Loucy (cell line): ENCODE data around the gene DMBT1.

Experiments
- H2AFZ ChIP-seq: fragments of 200-600 bp; sonication (generic); 2 replicates; pipeline ENCODE4 v1.6.0; 2016; ENCODE audit warnings: antibody characterized with exemption, mild to moderate bottlenecking, low read length, moderate library complexity
- H3F3A ChIP-seq: fragments of 200-600 bp; 2 replicates; pipeline ENCODE4 v1.6.0; 2016; ENCODE audit warnings: antibody characterized with exemption, low read depth, mild to moderate bottlenecking
- H3K27me3 ChIP-seq: fragments of 200-600 bp; sonication (generic); 2 replicates; pipeline ENCODE4 v1.6.1; 2014; ENCODE audit warnings: low read length, mild to moderate bottlenecking; ENCODE audit not compliant: insufficient read depth, poor library complexity, severe bottlenecking
- H3K36me3 ChIP-seq: fragments of 200-600 bp; sonication (generic); 2 replicates; pipeline ENCODE4 v1.6.1; 2016; ENCODE audit warnings: low read length; ENCODE audit not compliant: insufficient read depth
- H3K4me1 ChIP-seq: fragments of 200-600 bp; sonication (generic); 2 replicates; pipeline ENCODE4 v1.5.1; 2014; ENCODE audit warnings: low read length, mild to moderate bottlenecking; ENCODE audit not compliant: insufficient read depth, poor library complexity, severe bottlenecking
- H3K4me2 ChIP-seq: fragments of 200-600 bp; sonication (generic); 2 replicates; pipeline ENCODE4 v1.6.0; 2014; ENCODE audit warnings: antibody characterized with exemption, low read length, low read depth, mild to moderate bottlenecking; ENCODE audit not compliant: poor library complexity, severe bottlenecking
- H3K4me3 ChIP-seq: fragments of 200-600 bp; sonication (generic); 2 replicates; pipeline ENCODE4 v1.5.1; 2014; ENCODE audit warnings: low read length, mild to moderate bottlenecking, mixed read lengths; ENCODE audit not compliant: poor library complexity, severe bottlenecking
- H3K79me2 ChIP-seq: fragments of 200-600 bp; sonication (generic); 2 replicates; pipeline ENCODE4 v1.6.1; 2014; ENCODE audit warnings: low read length; ENCODE audit not compliant: insufficient read depth
- H3K9ac ChIP-seq: fragments of 200-600 bp; sonication (generic); 2 replicates; pipeline ENCODE4 v1.6.0; 2014; ENCODE audit warnings: mild to moderate bottlenecking, low read depth, low read length, moderate library complexity; ENCODE audit not compliant: poor library complexity, severe bottlenecking
- H3K9me2 ChIP-seq: fragments of 200-600 bp; sonication (generic); replicated peaks from 2 replicates; pipeline ENCODE4 v1.6.1; 2016; ENCODE audit warnings: low read depth, low read length, mixed read lengths
- H3K9me3 ChIP-seq: fragments of 200-600 bp; sonication (generic); 2 replicates; pipeline ENCODE4 v1.6.1; 2014; ENCODE audit warnings: mild to moderate bottlenecking, antibody characterized with exemption, low read length, low read depth; ENCODE audit not compliant: insufficient read depth
- H4K20me1 ChIP-seq: fragments of 200-600 bp; sonication (generic); 2 replicates; pipeline ENCODE4 v1.6.0; 2014; ENCODE audit warnings: antibody characterized with exemption, low read length, mild to moderate bottlenecking; ENCODE audit not compliant: insufficient read depth, poor library complexity, severe bottlenecking
- CTCF ChIP-seq: fragments of 200-600 bp; sonication (generic); conservative IDR thresholded peaks from 2 replicates; pipeline ENCODE4 v1.5.1; 2014; ENCODE audit warnings: mild to moderate bottlenecking, antibody characterized with exemption, low read length
- EZH2phosphoT487 ChIP-seq: fragments of 200-600 bp; IDR thresholded peaks from 2 replicates; pipeline ENCODE4 v1.6.1; 2018; ENCODE audit warnings: antibody characterized with exemption, mild to moderate bottlenecking, moderate library complexity, borderline replicate concordance

DMBT1 gene

DNA sequence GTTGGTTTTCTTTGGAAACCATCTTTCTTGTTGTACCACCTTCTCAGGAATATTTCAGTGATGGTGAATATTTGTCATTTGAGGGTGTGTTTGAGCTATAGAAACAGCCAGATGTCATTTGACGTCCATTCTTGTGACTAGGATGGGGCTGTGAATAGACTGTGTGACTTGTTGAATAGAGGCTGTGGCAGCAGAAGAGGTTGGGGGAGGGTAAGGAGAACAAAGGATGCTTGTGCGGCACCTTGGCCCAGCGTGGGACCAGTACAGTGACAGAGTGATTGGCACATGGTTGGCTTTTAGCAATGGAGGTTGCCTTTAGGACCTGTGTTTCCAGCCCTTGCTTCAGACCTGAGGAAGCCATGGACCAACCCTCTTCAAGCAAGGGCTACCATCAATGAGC is 11.3 kb downstream of the DMBT1 start:
- Histone ChIP-seq H4K20me1 (no peaks in the 10 kb centered on the region), H3K79me2 (no peaks in the 10 kb centered on the region), H3K4me3 (no peak overlapping the region), H3K36me3 (no peaks in the 10 kb centered on the region), H3K9me2 (no peaks in the 10 kb centered on the region), H3K4me1 (no peaks in the 10 kb centered on the region), H3K9ac (no peak overlapping the region), H3F3A (no peaks in the 10 kb centered on the region), H3K9me3 (peaks cover 5% of the 10 kb centered on the region; the same call in 1 of the 2 replicates), H2AFZ (no peak overlapping the region), H3K4me2 (no peak overlapping the region), H3K27me3 (no peaks in the 10 kb centered on the region)
- TF ChIP-seq CTCF = no peak
- TF ChIP-seq EZH2phosphoT487 = no peak

DNA sequence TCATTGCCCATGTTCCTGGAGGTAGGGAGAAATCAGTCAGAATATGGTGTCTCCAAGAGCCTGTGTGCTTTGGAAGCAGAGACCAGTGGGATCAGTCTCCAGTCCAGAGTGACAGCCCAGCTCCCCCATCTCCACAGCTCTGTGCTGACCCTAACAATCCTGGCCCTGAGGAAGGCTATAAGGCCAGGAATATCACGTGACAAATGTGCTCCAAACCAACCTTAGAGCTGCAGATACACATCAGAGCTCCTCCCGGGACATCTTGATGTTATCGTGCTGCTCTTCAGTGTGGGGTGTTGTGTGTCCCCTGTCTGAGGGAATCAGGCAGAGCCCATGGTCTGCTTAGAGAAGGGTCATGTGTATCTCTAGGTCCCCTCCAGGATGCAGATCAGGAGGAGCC is 15.2 kb downstream of the DMBT1 start:
- TF ChIP-seq EZH2phosphoT487 = no peak
- no peak for TF ChIP-seq CTCF
- H3K36me3 ChIP-seq = no peaks in the 10 kb centered on the region
- no peak overlapping the region for H3K4me3 ChIP-seq

GRCh38 chr10:122576291-122576690 is 15.7 kb downstream of the DMBT1 start:
- H3K9me2 ChIP-seq = no peaks in the 10 kb centered on the region
- H3K9ac ChIP-seq = no peak overlapping the region
- peaks cover 5% of the 10 kb centered on the region; the same call in 1 of the 2 replicates for H3K9me3 ChIP-seq
- no peaks in the 10 kb centered on the region for H4K20me1 ChIP-seq
- H3F3A ChIP-seq = no peaks in the 10 kb centered on the region
- no peaks in the 10 kb centered on the region for H3K4me1 ChIP-seq
- no peak overlapping the region for H3K4me2 ChIP-seq
- no peak overlapping the region for H2AFZ ChIP-seq
- no peak overlapping the region for H3K4me3 ChIP-seq
- TF ChIP-seq EZH2phosphoT487 (no peak), CTCF (no peak)
- H3K36me3 ChIP-seq = no peaks in the 10 kb centered on the region
- H3K27me3 ChIP-seq = no peaks in the 10 kb centered on the region
- no peaks in the 10 kb centered on the region for H3K79me2 ChIP-seq

More for the DNA sequence above, 15.2 kb downstream of the DMBT1 start:
- Histone ChIP-seq H3K27me3 (no peaks in the 10 kb centered on the region), H3K9ac (no peak overlapping the region), H3K79me2 (no peaks in the 10 kb centered on the region), H3K9me3 (peaks cover 5% of the 10 kb centered on the region; the same call in 1 of the 2 replicates), H3K9me2 (no peaks in the 10 kb centered on the region), H3K4me2 (no peak overlapping the region), H4K20me1 (no peaks in the 10 kb centered on the region), H3F3A (no peaks in the 10 kb centered on the region), H3K4me1 (no peaks in the 10 kb centered on the region), H2AFZ (no peak overlapping the region)
